ENCODE measurements around the gene PTPRC. TPM values are rescaled to one million over a fixed set of nuclear protein-coding genes. Genes with fewer than 3 reads are reported as not detected.

The PTPRC gene
- total RNA-seq, 4 donors from 2014 or later, result 7.0 to 40.3 (median 10.0) TPM

GRCh38 chr1:198701250-198701649 is 62.4 kb downstream of the PTPRC start:
- H3K36me3 ChIP-seq, result no peaks in the 10 kb centered on the region
- H3K27me3 ChIP-seq, result peaks cover 0 to 9% (median 0%) of the 10 kb centered on the region in 4 donors
- H3K27ac ChIP-seq (replicated peaks in 1 of 4), result no peak overlapping the region
- intact Hi-C loops (cut with DNase I), result no loop called here
- no peak for TF ChIP-seq POLR2A (IDR thresholded peaks at IDR 0.05; ENCODE audit: low read depth)
- no peak for TF ChIP-seq POLR2AphosphoS5 (IDR thresholded peaks at IDR 0.05)
- no peak for TF ChIP-seq EP300 (IDR thresholded peaks at IDR 0.05)
- TF ChIP-seq CTCF (IDR thresholded peaks at IDR 0.05), result no peak
- DNase-seq (ENCODE audit: extremely low spot score), result no peak
- H3K4me3 ChIP-seq, result no peak overlapping the region
- 25% methylated on average over 1 of the region's 1 CpG for WGBS
- peaks cover 0 to 6% (median 2%) of the 10 kb centered on the region in 4 donors for H3K4me1 ChIP-seq
- H3K9me3 ChIP-seq, result no peaks in the 10 kb centered on the region

- WGBS, result 93% methylated on average over 4 of the region's 4 CpGs
- H3K9me3 ChIP-seq, result no peaks in the 10 kb centered on the region
These were observed 63.1 kb downstream of the PTPRC start for GRCh38 chr1:198701766-198702539.

GRCh38 chr1:198708761-198709525 is 70.1 kb downstream of the PTPRC start:
- no peak overlapping the region for H3K27ac ChIP-seq (replicated peaks in 1 of 4)
- no peaks in the 10 kb centered on the region for H3K27me3 ChIP-seq
- H3K9me3 ChIP-seq, result no peaks in the 10 kb centered on the region
- no peaks in the 10 kb centered on the region for H3K36me3 ChIP-seq
- no peak for DNase-seq (ENCODE audit: extremely low spot score)
- no peak for TF ChIP-seq POLR2AphosphoS5 (IDR thresholded peaks at IDR 0.05)
- TF ChIP-seq EP300 (IDR thresholded peaks at IDR 0.05), result no peak
- WGBS, result 95% methylated on average over 5 of the region's 5 CpGs
- H3K4me1 ChIP-seq, result no peaks in the 10 kb centered on the region
- H3K4me3 ChIP-seq, result no peak overlapping the region
- intact Hi-C loops (cut with DNase I), result no loop called here

More at GRCh38 chr1:198701766-198702539, 63.1 kb downstream of the PTPRC start:
- intact Hi-C loops (cut with DNase I), result no loop called here
- Histone ChIP-seq H3K4me1 (peaks cover 0 to 6% (median 2%) of the 10 kb centered on the region in 4 donors), H3K36me3 (no peaks in the 10 kb centered on the region), H3K27ac (replicated peaks in 1 of 4) (no peak overlapping the region), H3K4me3 (no peak overlapping the region), H3K27me3 (peaks cover 0 to 9% (median 0%) of the 10 kb centered on the region in 4 donors)
- TF ChIP-seq CTCF (IDR thresholded peaks at IDR 0.05), result no peak
- no peak for TF ChIP-seq EP300 (IDR thresholded peaks at IDR 0.05)
- TF ChIP-seq POLR2AphosphoS5 (IDR thresholded peaks at IDR 0.05), result no peak
- TF ChIP-seq POLR2A (IDR thresholded peaks at IDR 0.05; ENCODE audit: low read depth), result no peak
- no peak for DNase-seq (ENCODE audit: extremely low spot score)

- 81% methylated on average over 1 of the region's 1 CpG for WGBS
- no peak for TF ChIP-seq POLR2A (IDR thresholded peaks at IDR 0.05; ENCODE audit: low read depth)
- TF ChIP-seq EP300 (IDR thresholded peaks at IDR 0.05), result no peak
- no peak for TF ChIP-seq POLR2AphosphoS5 (IDR thresholded peaks at IDR 0.05)
- TF ChIP-seq CTCF (IDR thresholded peaks at IDR 0.05), result no peak
- intact Hi-C loops (cut with DNase I), result no loop called here
- H3K27me3 ChIP-seq, result no peaks in the 10 kb centered on the region
- no peaks in the 10 kb centered on the region for H3K4me1 ChIP-seq
- no peak overlapping the region for H3K27ac ChIP-seq (replicated peaks in 1 of 4)
- no peak overlapping the region for H3K4me3 ChIP-seq
- H3K9me3 ChIP-seq, result no peaks in the 10 kb centered on the region
- no peak for DNase-seq (ENCODE audit: extremely low spot score)
- no peaks in the 10 kb centered on the region for H3K36me3 ChIP-seq
These were observed 73.0 kb downstream of the PTPRC start for GRCh38 chr1:198711837-198712236.

GRCh38 chr1:198713081-198713480 is 74.2 kb downstream of the PTPRC start:
- Histone ChIP-seq H3K36me3 (no peaks in the 10 kb centered on the region), H3K27ac (replicated peaks in 1 of 4) (no peak overlapping the region), H3K4me3 (no peak overlapping the region), H3K27me3 (no peaks in the 10 kb centered on the region), H3K4me1 (no peaks in the 10 kb centered on the region), H3K9me3 (no peaks in the 10 kb centered on the region)
- TF ChIP-seq CTCF (IDR thresholded peaks at IDR 0.05) (no peak), POLR2AphosphoS5 (IDR thresholded peaks at IDR 0.05) (no peak), POLR2A (IDR thresholded peaks at IDR 0.05; ENCODE audit: low read depth) (no peak), EP300 (IDR thresholded peaks at IDR 0.05) (no peak)
- DNase-seq (ENCODE audit: extremely low spot score), result no peak
- intact Hi-C loops (cut with DNase I), result no loop called here

All from esophagus muscularis mucosa (tissue), 4 donors.